Measurements from ENCODE around the gene ATG16L2.

GRCh38 chr11:72833083-72833733 lies 19.0 kb downstream of the ATG16L2 start:
- TF ChIP-seq CTCF (IDR thresholded peaks at IDR 0.05; ENCODE audit: insufficient read depth, low read length, poor library complexity, severe bottlenecking) (no peak), EZH2phosphoT487 (conservative IDR thresholded peaks at IDR 0.05; ENCODE audit: low read length) (no peak)
